HG02970 (cell line): ENCODE data around the gene PRKAG2.
"Not testable (repeated sequence)": the region's sequence is repeated elsewhere in the genome, so short reads cannot be mapped to it uniquely, and the experiment has no call there.

Experiments used
- ATAC-seq: cut with Tn5 transposase; IDR thresholded peaks from one replicate; pipeline ENCODE4 v1.9.1; 2021; ENCODE audit warnings: mild to moderate bottlenecking, moderate library complexity, moderate number of reproducible peaks; ENCODE audit not compliant: unreplicated experiment, low FRiP score

PRKAG2 gene

DNA sequence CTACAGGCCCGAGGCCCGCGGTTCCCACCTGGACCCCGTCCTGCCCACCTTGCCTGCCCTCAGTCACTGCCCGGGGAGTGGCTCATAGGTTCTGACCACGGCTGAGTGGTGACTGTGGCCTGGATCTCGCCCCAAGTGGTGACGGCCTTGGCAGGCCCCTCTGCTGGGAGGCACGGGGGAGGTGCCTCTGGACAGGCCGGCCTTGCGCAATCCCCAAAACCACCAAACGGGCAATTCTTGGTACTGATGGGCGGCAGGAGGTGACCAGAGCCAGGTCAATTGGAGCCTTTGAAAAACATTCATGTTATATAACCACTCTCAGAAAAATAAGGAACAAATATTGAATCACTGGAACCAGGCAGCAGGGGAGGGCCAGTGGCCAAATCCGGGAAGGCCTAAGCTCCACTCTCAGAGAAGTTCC is 83.4 kb downstream of the PRKAG2 start:
- ATAC-seq = no peak

DNA sequence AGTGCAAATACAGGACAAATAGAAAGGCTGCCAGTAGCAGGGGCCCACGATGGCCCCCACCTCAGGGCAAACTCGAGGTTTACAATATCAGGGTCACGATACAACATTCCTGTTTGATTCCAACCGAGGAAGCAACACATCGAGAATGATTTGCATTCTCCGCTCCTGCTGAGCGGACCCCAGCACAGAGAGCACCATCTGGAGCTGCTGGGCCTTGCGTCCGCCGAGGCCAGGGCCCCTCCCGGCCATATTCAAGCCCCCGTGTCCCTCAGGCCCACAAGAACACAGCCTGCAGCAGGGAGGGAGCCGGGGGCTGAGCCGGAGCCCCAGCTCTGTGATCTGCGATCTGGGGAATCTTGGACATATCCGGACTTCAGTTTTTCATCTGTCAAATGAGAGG is 84.3 kb downstream of the PRKAG2 start:
- no peak for ATAC-seq

DNA sequence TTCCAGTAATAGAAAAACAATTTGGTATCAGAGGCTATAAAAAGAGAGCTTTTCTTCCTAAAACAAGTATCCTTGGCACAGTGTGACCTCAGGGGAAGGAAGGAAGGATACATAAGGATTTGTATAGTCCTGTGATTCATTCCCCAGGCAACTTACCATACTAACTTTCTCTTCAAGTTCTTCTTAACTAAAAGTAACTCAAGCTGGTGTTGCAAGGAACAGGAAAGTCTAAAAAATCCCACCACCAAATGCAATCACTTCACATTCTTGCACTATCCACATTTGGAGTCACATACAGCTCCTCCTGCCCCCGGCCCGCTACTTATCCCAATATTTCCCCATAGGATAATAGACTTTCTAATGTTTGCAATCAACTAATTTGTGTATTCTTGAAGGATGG is 84.8 kb downstream of the PRKAG2 start:
- ATAC-seq = no peak

DNA sequence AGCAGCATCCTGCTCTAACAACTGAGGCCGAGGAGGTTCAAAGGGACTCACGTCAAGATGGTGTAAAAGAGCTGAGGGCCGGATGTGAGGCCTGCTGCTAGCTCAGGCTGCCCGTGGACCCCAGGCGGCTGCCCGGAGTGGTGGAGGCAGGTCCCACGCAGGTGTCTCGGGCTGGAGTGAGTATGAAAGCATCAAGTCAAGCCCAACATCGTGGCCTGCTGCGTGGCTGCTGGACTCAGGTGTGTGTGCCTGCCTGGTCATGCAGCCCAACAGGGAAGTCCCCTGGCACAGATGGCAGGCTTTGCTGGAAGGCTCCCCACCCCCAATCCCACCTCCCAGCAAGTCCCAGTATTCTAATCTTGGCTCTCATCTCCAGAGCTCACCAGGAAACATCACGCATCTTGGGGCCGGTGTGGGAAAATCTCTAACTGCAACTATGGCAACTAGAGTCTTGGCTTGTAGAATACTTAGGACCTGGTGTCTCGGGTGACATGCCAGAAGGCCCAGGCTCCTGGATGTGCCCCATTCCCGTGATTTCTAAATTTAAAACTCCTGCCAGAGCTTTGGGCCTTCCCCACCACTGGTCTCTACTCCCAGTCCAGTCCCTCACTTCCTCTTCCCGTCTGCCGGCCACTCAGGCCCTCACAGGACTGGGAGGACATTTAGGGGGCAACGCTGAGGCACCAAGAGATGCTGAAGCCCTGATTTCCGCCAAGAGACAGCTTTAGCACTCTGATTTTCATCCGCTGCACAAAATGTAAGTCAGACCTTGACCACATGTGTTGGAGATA is 85.9 kb downstream of the PRKAG2 start:
- ATAC-seq = no peak

DNA sequence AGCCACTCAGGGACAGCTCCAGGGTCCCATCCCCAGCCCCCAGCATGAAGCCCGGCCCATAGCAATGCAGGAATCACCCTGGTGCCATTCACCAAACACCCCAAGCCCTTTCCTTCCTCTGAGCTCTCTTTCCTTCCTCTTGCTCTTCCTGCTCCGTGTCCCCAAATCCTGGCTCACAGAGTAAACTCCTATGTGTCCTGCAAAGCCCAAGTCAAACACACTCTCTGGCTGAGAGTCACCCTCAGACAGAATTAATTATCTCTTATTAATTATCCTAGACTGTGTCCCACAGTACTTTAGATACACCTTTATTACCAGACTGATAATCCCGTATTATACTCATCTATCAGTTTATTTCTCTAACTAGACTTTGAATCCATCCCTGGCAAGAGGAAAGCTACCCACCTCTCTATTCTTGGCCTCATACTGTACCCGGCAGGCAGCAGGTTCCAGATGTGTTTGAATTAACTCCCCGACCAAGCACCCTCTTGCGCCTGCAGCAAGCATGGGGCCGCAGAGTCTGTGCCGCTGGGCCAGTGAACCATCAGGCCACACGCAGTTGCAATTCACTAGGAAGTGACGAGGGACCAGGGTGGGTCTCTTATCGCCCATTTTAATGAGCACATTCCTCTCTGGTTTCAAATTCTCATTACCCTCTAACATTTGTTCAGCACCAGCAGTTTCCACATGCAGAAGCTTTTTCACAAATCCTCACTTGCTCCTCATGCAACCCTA is 86.7 kb downstream of the PRKAG2 start:
- no peak for ATAC-seq

DNA sequence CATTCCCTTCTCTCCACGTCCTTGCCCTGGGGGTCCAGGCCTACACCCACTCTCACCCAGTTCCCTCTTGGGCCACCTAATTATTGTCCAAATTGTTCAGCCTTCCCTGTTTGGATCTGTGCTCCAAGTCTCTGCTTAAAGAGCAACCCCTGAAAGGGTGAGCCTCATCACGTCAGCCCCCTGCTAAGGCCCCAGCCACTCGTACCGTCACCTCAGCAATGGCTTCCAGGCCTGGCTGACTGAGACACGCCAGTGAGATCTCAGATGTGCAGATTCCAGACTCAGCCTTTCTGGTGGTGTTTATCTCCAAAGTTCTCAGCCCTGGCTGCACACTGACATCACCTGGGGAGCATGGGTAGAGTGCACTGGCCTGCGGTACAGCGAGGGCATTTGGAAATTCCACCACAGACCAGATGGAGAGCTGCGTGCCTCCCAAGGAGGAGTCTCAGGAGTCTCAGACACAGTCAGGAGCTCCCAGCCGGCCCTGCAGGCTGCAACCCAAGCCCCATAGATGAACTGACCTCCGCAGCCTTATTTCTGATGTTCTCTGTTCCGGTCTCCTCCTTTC is 87.5 kb downstream of the PRKAG2 start:
- ATAC-seq = no peak

DNA sequence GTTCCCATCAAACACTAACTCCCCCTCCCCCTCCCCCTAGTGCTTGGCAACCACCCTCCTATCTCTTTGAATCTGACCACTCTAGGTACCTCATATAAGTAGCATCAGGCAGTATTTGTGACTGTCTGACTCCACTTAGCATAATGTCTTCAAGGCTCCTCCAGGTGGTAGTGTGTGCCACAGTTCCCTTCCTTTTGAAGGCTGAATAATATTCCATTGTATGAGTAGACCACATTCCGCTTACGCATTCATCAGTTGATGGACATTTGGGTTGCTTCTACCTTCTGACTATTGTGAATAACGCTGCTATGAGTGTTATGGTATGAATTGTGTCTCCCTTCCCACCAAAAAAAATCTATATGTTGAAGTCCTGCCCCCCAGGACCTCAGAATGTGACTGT is 89.6 kb downstream of the PRKAG2 start:
- ATAC-seq = no peak

DNA sequence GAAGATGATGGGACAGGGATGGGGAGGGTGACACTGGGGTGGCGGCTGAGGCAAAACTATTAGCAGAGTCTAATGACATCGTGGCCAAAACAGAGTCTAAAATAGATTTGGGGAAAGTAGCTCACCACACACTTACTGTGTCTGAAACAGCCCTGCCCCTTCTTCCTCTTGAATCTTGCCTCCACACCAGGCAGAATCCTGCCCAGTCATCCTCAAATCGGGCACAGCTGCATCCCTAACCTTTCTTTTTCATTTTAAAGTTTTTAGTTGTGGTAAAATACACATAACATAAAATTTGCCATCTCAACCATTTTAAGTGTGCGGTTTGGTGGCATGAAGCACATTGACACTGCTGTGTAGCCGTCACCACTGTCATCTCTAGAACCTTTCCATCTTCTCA is 90.0 kb downstream of the PRKAG2 start:
- no peak for ATAC-seq

DNA sequence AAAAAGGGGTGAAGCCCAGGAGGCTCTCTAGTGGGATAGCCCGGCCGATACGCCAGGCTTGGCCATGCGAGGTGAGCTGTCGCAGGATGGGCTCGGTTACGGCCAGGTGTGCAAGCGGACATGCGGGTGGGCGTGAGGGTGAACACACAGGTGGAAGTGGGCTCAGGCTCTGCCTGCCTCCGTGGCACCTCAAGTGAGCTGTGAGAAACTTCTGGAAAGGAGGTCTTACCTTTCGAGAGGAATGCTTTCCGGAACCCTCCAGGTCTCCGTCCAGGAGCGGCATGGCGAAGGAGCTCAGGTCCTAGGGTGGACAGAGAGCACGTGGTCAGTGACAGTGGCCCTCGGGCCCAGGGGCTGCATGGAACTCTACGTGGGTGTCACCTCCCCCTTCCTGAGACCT is 90.7 kb downstream of the PRKAG2 start:
- no peak for ATAC-seq

DNA sequence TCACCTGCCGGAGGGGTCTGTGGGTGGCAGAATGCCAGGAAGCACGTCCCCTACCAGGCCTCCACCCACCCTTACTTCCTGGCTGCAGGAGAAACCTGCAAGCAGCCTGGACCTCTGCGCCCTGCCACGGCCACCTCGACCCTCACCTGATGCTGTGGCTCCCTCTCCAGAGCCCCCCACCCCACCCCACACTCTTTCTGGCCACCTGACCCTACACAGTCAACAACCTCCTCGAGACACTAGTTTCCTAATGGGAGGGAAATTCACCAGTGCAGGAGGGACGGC is 91.3 kb downstream of the PRKAG2 start:
- no peak for ATAC-seq

DNA sequence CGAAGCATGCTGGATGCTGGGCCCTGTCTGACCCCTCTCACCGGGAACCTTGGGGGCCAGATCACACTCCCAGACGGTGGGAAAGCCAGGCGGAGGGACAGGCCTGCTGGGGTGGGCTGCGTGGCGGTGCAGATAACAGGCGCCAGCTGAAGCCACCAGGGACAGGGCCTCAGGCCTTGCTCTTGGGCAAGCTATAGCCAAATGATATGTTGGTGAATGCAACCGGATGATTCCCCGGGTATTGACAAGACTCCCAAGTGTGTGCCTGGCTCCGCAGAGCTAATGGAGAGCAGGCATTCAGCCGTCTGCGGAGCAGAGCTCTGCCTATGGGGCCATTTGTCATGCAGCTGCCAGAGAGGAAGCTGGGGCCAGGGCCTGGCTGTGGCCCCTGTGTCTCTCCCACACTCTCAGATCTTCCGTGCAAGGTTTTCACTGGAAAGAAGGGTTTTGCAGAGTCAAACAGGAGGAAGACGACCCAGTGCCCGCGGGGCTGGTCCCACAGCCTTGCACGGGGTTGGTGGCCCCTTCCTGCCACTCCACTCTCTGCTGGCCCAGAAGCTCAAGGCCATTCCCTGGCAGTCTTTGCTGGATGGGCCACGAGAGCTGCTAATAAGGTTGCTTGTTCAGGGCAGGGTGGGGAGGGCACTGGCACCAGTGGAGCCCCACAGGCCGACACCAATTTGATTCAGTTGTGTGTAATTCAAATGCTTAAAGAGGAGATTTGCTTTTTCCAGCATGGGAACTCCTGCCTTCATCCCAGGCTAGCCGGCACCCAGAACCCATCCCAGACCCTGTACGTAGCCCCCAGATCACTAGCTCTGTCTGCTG is 91.8 kb downstream of the PRKAG2 start:
- no peak for ATAC-seq

DNA sequence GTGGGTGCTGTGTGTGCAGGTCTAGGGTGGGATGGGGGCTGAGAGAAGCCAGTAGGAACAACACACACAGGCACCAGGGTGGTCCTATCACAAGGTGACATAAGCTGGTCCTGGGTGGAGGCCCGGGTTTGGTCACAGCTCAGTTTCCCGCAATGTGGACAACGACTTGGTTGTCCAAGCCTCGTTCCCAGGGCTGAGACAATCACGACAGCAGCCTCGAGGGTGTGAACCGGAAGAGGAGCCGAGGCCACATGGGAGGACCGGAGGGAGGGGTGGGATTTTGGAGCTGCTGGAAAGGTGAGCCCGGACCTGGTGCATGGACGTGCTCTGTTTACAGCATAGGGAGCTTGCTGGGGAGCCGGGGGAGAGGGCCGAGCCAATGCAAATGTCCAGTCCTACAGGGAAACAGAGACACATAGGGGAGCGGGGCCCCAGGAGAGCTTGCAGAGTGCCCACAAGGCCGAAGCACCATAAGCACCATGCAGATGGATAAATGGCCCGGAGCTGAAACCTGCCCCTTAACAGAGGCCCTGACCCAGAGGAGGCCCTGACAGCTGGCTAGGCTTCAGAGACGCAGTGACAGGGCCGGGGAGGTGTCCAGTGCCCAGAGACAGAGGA is 92.8 kb downstream of the PRKAG2 start:
- no peak for ATAC-seq

DNA sequence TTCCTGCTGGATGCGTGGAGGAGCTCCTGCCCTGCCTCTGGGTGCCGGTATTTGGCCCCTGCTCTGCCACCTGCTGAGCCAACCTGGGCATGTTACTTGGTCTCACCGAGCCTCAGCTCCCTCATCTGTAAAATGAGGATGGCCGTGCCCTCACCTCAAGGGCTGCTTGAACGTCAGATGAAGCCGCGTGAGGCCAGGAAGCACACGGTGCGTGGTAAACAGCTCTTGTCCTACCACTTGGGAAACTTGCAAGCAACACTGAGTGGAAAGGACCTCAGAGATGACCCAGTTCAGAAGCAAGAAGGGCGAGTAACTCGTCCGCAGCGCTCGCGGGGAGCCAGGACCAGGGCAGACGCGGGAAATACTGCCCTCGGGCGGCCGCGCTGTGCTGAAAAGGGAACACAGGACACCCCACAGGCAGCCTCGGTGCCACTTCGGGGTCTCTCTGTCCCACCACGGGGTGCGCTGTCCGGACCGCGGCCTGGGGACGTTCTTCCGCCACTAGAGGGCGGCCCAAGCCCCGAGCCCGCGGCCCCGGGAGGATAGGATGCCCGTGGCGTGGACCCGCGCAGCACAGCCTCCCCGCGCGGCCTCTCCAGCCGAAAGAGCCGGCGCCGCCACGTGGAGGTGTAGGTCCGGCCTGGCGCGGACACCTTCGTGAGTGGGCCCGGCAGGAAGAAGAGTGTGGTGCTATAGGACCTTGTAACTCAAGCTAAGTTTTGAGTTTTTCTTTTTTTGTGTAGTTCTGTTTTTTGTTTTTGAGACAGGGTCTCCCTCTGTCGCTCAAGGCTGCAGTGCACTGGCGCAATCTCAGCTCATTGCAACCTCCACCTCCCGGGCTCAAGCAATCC is 94.1 kb downstream of the PRKAG2 start:
- peak; percentile 79 for ATAC-seq

DNA sequence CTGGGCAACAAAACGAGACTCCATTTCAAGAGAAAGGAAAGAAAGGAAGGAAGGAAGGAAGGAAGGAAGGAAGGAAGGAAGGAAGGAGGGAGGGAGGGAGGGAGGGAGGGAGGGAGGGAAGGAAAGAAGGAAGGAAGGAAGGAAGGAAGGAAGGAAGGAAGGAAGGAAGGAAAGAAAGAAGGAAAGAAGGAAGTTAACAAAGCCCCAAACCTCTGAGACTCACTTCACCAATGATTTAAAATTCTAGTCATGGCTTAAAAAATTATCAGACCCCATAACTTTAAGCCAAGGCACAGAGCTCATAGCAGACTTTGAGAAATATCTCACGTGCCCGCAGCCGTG is 94.7 kb downstream of the PRKAG2 start:
- ATAC-seq = not testable (repeated sequence)

DNA sequence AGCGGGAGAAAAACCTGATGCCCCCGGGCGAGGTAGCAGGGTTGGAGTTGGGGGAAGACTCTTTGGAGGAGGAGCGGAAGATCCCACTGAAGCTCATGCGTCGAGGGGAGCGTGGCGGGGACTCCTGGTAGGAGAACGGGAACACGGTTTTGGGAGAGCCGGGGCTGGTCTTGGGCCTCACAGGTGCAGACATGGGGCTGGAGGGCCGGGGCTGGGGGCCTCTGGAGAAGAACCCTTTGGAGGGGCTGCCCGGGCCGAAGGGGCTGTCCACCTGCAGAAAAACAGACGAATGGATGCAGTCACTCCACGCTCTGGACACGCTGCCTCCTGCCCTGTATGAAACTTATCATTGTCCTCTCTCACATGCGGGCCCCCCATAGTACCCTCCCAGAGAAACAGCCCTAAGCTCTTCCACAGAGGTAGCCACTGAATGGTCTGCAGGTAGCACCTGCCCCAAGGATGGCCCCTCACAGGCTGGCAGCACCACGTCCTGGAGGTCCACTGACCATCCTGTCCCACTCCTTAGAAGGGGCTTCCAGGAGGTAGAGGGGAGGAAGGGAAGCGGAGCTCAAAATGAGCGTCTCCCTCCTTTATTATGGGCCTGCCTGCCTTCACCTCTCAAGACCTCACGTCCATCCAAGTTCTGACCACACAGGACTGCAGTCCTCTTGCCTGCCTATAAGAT is 95.6 kb downstream of the PRKAG2 start:
- no peak for ATAC-seq

DNA sequence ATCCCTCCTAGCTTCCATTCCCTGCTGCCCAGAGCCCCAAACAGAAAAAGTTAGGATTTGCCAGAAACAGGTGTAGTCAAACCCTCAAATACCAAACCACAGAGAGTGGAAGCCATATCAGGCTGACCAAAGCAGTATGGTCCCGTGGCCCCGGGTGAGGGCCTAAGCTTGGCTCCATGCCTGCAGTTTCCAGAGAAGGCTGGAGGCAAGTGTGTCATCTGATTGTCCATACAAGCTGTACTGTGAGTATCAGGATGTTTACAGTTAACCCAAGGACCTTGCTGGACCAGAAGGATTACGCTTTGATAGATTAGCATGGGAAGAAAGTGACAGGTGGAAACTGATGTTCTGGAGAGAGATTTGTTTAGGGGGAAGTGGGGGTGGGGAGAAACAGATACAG is 96.3 kb downstream of the PRKAG2 start:
- ATAC-seq = no peak

DNA sequence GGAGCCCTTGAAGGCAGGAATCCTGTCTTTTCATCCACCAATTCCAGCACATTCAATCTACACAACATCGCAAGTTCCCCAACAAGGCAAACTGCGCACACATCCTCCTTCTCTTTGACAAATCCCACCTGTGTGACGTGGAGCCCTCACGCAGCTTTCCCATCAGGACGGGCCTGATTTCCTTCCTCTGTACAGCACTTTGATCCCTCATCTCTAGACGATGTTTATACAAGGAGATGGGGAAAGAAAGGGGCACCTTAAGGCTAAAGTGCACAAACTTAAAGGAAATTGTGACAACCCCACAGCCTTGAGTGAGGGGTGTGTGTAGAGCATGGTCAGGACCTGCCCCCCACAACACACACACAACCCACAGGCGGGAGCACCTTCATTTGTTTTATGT is 97.2 kb downstream of the PRKAG2 start:
- no peak for ATAC-seq

DNA sequence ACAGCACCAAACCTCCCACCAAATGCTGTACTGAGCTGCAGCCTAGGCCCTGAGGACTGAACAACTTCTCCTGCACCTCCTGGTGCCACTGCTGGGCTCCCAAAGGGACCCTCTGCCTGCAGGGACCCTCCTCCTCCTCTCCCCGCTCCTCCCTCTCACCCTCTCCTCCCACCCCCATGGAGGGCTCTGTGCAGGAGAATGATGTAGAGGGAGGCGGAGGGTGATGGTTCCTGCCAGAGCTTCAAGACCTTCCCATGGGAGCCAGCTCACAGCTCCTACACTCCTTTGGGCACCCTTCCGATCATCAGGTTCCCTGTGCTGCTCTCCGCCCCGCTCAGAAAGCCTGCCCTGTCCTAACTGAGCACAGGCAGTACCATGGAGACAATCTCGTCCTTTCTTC is 97.7 kb downstream of the PRKAG2 start:
- ATAC-seq = no peak

DNA sequence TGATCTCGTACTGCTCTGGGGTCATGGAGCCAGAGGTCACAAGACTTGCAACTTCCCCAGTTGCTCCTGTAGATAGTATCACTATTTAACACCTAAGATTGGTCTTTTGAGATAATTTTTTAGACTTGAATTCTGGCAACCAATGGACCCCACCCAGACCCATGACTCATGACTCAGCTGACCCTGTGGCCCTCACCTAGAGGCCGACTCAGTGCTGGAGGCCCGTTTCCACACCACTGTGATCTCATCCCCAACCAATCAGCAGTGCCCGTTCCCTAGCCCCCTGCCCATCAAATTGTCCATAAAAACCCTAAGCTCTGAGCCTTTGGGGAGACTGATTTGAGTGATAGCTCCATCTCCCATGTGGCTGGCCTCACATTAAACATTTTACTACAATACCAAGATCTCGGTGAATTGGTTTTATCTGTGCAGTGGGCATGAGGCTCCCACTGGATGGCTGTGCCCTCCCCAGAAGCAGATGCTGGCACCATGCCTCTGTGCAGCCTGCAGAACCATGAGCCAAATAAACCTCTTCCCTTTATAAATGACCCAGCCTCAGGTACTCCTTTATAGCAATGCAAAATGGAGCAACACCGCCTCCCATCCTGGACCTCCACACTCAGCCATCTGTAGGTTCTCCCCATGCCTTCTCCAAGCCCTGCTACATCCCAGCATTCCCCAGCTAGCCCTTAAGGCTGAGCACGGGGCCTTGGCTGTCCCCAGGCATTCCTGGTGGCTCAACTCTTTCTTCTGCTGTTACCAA is 98.8 kb downstream of the PRKAG2 start:
- no peak for ATAC-seq
